SK-N-SH treated with all-trans-retinoic acid at 6 μM for 48 hours (cell line): Measurements from ENCODE around the gene AEBP2.

Experiments used
- ATAC-seq: fragments of 200-7000 bp; cut with Tn5 transposase; 3 replicates; pipeline ENCODE4 v1.9.1; 2020; ENCODE audit warnings: mild to moderate bottlenecking, moderate library complexity
- ARNTL ChIP-seq: fragments of 450-650 bp; formaldehyde crosslinking; IDR thresholded peaks from 2 replicates; pipeline ENCODE4 v1.5.0; 2020; ENCODE audit warnings: low read depth, mild to moderate bottlenecking, moderate library complexity, borderline replicate concordance
- CSDC2 ChIP-seq: fragments of 250-450 bp; sonication (Bioruptor Pico); IDR thresholded peaks from 2 replicates; pipeline ENCODE4 v1.5.0; 2020; ENCODE audit warnings: mild to moderate bottlenecking, moderate library complexity
- CSRNP3 ChIP-seq: fragments of 250-450 bp; sonication (Bioruptor Pico); IDR thresholded peaks from 2 replicates; pipeline ENCODE4 v1.5.1; 2021; ENCODE audit warnings: mild to moderate bottlenecking, moderate library complexity
- ESRRG ChIP-seq: fragments of 250-450 bp; sonication (Bioruptor Pico); IDR thresholded peaks from 2 replicates; pipeline ENCODE4 v1.6.1; 2021; ENCODE audit warnings: mild to moderate bottlenecking
- ISL1 ChIP-seq: fragments of 250-450 bp; sonication (Bioruptor Pico); IDR thresholded peaks from 2 replicates; pipeline ENCODE4 v2.1.2; 2022; ENCODE audit warnings: mild to moderate bottlenecking, moderate library complexity
- OSR1 ChIP-seq: fragments of 250-450 bp; sonication (Bioruptor Pico); IDR thresholded peaks from 2 replicates; pipeline ENCODE4 v1.8.0; 2022; ENCODE audit warnings: moderate library complexity, mild to moderate bottlenecking, inconsistent platforms
- PATZ1 ChIP-seq: fragments of 250-450 bp; sonication (Bioruptor Pico); IDR thresholded peaks from 2 replicates; pipeline ENCODE4 v1.8.0; 2020; ENCODE audit warnings: mild to moderate bottlenecking, moderate library complexity, borderline replicate concordance
- PPARA ChIP-seq: fragments of 250-450 bp; sonication (Bioruptor Pico); IDR thresholded peaks from 2 replicates; pipeline ENCODE4 v1.5.0; 2020; ENCODE audit warnings: mild to moderate bottlenecking, borderline replicate concordance
- RARB ChIP-seq: fragments of 250-450 bp; sonication (Bioruptor Pico); IDR thresholded peaks from 2 replicates; pipeline ENCODE4 v1.8.0; 2021; ENCODE audit warnings: mild to moderate bottlenecking, moderate library complexity
- SNAI2 ChIP-seq: fragments of 250-450 bp; sonication (Bioruptor Pico); IDR thresholded peaks from 2 replicates; pipeline ENCODE4 v1.5.0; 2020; ENCODE audit warnings: mild to moderate bottlenecking, moderate library complexity
- TCF4 ChIP-seq: fragments of 250-450 bp; sonication (Bioruptor Pico); IDR thresholded peaks from 2 replicates; pipeline ENCODE4 v1.8.0; 2021; ENCODE audit warnings: mild to moderate bottlenecking, moderate library complexity, borderline replicate concordance
- TOX ChIP-seq: fragments of 250-450 bp; sonication (Bioruptor Pico); IDR thresholded peaks from 2 replicates; pipeline ENCODE4 v1.8.0; 2021; ENCODE audit warnings: mild to moderate bottlenecking, moderate library complexity, borderline replicate concordance
- ZC3H10 ChIP-seq: fragments of 250-450 bp; sonication (Bioruptor Pico); IDR thresholded peaks from 2 replicates; pipeline ENCODE4 v1.5.1; 2021; ENCODE audit warnings: mild to moderate bottlenecking, moderate library complexity
- ZFP30 ChIP-seq: fragments of 450-650 bp; formaldehyde crosslinking; IDR thresholded peaks from 2 replicates; pipeline ENCODE4 v1.5.0; 2022; ENCODE audit warnings: mild to moderate bottlenecking, moderate library complexity
- ZNF565 ChIP-seq: fragments of 450-650 bp; formaldehyde crosslinking; conservative IDR thresholded peaks from 2 replicates; pipeline ENCODE4 v1.5.0; 2020; ENCODE audit warnings: low read depth, mild to moderate bottlenecking, moderate library complexity
- ZNF70 ChIP-seq: fragments of 450-650 bp; formaldehyde crosslinking; IDR thresholded peaks from 2 replicates; pipeline ENCODE4 v1.5.0; 2020; ENCODE audit warnings: mild to moderate bottlenecking, moderate library complexity
- ZNF8 ChIP-seq: fragments of 450-650 bp; formaldehyde crosslinking; IDR thresholded peaks from 2 replicates; pipeline ENCODE4 v1.5.0; 2020; ENCODE audit warnings: mild to moderate bottlenecking, moderate library complexity
- TF ChIP-seq, protein P1 (sequence below): fragments of 250-450 bp; sonication (Bioruptor Pico); IDR thresholded peaks from 2 replicates; pipeline ENCODE4 v1.8.0; 2021; ENCODE audit warnings: low read depth, mild to moderate bottlenecking, moderate library complexity, borderline replicate concordance
- TF ChIP-seq, protein P2 (sequence below): fragments of 250-450 bp; sonication (Bioruptor Pico); IDR thresholded peaks from 2 replicates; pipeline ENCODE4 v1.5.0; 2020; ENCODE audit warnings: mild to moderate bottlenecking, moderate library complexity
- TF ChIP-seq, protein P3 (sequence below): fragments of 250-450 bp; sonication (Bioruptor Pico); IDR thresholded peaks from 2 replicates; pipeline ENCODE4 v1.5.1; 2020; ENCODE audit warnings: low read depth, mild to moderate bottlenecking, moderate library complexity

The AEBP2 gene

DNA sequence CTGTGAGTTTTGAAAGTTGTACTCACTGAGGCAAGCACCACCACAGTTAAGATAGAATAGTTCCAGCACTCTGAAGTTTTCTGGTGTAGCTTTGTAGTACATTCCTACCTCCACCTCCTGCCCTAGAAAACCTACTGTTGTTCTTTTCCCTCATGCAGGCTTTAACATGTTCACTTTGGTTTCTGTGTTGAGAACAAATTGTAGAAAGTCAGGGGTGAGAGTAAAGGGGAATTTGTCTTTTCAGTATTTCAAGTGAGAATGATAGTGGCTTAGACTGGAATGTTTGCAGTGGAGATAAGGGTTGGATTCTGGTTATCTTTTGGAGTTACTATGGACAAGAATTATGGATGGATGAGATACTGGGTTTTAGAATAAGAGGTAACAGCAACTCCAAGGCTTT is 67.2 kb downstream of the AEBP2 start:
- TF ChIP-seq, protein P1, sequence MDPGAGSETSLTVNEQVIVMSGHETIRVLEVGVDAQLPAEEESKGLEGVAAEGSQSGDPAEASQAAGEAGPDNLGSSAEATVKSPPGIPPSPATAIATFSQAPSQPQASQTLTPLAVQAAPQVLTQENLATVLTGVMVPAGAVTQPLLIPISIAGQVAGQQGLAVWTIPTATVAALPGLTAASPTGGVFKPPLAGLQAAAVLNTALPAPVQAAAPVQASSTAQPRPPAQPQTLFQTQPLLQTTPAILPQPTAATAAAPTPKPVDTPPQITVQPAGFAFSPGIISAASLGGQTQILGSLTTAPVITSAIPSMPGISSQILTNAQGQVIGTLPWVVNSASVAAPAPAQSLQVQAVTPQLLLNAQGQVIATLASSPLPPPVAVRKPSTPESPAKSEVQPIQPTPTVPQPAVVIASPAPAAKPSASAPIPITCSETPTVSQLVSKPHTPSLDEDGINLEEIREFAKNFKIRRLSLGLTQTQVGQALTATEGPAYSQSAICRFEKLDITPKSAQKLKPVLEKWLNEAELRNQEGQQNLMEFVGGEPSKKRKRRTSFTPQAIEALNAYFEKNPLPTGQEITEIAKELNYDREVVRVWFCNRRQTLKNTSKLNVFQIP (CRISPR knock-in tag), result no peak
- TF ChIP-seq ZNF565 (no peak), ISL1 (CRISPR knock-in tag) (no peak), TOX (no peak), SNAI2 (CRISPR knock-in tag) (no peak), CSRNP3 (no peak), PATZ1 (no peak)
- TF ChIP-seq, all 23 proteins: peak for 0
- no peak for ATAC-seq

DNA sequence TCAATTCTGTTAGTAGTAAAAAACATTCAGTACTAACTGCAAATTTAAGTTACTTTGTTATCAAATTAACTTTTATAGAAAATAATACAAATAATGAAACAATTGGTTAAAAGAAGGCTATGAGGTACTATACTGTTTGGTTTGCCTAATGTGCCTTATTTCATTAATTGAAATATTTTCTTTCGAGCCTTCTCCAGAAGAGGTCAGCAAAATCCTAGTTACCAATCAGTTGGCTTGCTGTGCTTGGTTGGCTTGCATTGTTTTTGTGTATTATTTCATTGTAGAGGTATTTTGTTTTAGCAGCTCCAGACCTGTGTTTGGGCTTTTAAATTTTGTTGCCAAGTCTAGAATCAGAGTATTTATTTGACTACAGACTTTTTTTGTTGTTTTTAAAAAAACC is 68.5 kb downstream of the AEBP2 start:
- peak; percentile 78 for ATAC-seq
- TF ChIP-seq ZC3H10, result no peak
- no peak for TF ChIP-seq RARB (CRISPR knock-in tag)
- TF ChIP-seq CSRNP3, result no peak
- no peak for TF ChIP-seq ESRRG (CRISPR knock-in tag)
- TF ChIP-seq, protein P2, sequence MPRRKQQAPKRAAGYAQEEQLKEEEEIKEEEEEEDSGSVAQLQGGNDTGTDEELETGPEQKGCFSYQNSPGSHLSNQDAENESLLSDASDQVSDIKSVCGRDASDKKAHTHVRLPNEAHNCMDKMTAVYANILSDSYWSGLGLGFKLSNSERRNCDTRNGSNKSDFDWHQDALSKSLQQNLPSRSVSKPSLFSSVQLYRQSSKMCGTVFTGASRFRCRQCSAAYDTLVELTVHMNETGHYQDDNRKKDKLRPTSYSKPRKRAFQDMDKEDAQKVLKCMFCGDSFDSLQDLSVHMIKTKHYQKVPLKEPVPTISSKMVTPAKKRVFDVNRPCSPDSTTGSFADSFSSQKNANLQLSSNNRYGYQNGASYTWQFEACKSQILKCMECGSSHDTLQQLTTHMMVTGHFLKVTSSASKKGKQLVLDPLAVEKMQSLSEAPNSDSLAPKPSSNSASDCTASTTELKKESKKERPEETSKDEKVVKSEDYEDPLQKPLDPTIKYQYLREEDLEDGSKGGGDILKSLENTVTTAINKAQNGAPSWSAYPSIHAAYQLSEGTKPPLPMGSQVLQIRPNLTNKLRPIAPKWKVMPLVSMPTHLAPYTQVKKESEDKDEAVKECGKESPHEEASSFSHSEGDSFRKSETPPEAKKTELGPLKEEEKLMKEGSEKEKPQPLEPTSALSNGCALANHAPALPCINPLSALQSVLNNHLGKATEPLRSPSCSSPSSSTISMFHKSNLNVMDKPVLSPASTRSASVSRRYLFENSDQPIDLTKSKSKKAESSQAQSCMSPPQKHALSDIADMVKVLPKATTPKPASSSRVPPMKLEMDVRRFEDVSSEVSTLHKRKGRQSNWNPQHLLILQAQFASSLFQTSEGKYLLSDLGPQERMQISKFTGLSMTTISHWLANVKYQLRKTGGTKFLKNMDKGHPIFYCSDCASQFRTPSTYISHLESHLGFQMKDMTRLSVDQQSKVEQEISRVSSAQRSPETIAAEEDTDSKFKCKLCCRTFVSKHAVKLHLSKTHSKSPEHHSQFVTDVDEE, result no peak
- TF ChIP-seq TOX, result no peak
- no peak for TF ChIP-seq ARNTL
- TF ChIP-seq PATZ1, result no peak
- TF ChIP-seq ZNF565, result no peak
- no peak for TF ChIP-seq TCF4 (CRISPR knock-in tag)
- no peak for TF ChIP-seq PPARA (CRISPR knock-in tag)
- TF ChIP-seq CSDC2 (CRISPR knock-in tag), result no peak
- TF ChIP-seq ZNF8 (CRISPR knock-in tag), result no peak
- TF ChIP-seq, protein P1 (CRISPR knock-in tag), result no peak
- TF ChIP-seq ZNF70 (CRISPR knock-in tag), result no peak
- TF ChIP-seq ZFP30 (CRISPR knock-in tag), result no peak
- no peak for TF ChIP-seq SNAI2 (CRISPR knock-in tag)
- TF ChIP-seq, protein P3, sequence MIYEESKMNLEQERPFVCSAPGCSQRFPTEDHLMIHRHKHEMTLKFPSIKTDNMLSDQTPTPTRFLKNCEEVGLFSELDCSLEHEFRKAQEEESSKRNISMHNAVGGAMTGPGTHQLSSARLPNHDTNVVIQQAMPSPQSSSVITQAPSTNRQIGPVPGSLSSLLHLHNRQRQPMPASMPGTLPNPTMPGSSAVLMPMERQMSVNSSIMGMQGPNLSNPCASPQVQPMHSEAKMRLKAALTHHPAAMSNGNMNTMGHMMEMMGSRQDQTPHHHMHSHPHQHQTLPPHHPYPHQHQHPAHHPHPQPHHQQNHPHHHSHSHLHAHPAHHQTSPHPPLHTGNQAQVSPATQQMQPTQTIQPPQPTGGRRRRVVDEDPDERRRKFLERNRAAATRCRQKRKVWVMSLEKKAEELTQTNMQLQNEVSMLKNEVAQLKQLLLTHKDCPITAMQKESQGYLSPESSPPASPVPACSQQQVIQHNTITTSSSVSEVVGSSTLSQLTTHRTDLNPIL (CRISPR knock-in tag), result no peak
- TF ChIP-seq OSR1 (CRISPR knock-in tag), result no peak
